ENCODE results near the gene SANBR. TPM values are rescaled to one million over a fixed set of nuclear protein-coding genes. Genes with fewer than 3 reads are reported as not detected.

SANBR gene
- total and polyA plus RNA-seq, 2 of the 13 experiments (the other 11 are each of a cell fraction or from before 2014, with no cell fraction given): 9.8 to 20.9 TPM

- TF ChIP-seq RNF219 (CRISPR knock-in tag; IDR thresholded peaks at IDR 0.05): no peak
- no peak; the same call in 1 of the 2 replicates for TF ChIP-seq ZBTB1 (CRISPR knock-in tag; IDR thresholded peaks at IDR 0.05; ENCODE audit: borderline replicate concordance)
- no peak for TF ChIP-seq ZNF580 (CRISPR knock-in tag; IDR thresholded peaks at IDR 0.05; ENCODE audit: borderline replicate concordance, low read depth)
- peak; percentile 79; the same call in 1 of the 2 replicates for TF ChIP-seq SNAPC2 (CRISPR knock-in tag; IDR thresholded peaks at IDR 0.05)
- no peak for TF ChIP-seq ZFP41 (CRISPR knock-in tag; IDR thresholded peaks at IDR 0.05; ENCODE audit: borderline replicate concordance)
- peak; percentile 33; the same call in 1 of the 2 replicates for TF ChIP-seq ZNF362 (CRISPR knock-in tag; IDR thresholded peaks at IDR 0.05; ENCODE audit: borderline replicate concordance)
- TF ChIP-seq ZNF468 (CRISPR knock-in tag; IDR thresholded peaks at IDR 0.05): no peak
- TF ChIP-seq ZBTB46 (CRISPR knock-in tag; IDR thresholded peaks at IDR 0.05; ENCODE audit: borderline replicate concordance): no peak; the same call in 1 of the 2 replicates
- TF ChIP-seq CHD4 (IDR thresholded peaks at IDR 0.05; ENCODE audit: borderline replicate concordance, low read length): peak; percentile 56; the same call in 1 of the 2 replicates
- no peak for TF ChIP-seq ZNF879 (CRISPR knock-in tag; IDR thresholded peaks at IDR 0.05)
- TF ChIP-seq TGIF2 (CRISPR knock-in tag; IDR thresholded peaks at IDR 0.05): 0 out of 2 replicates have a peak, but pooled peaks have one; percentile 46
- TF ChIP-seq, protein P1, sequence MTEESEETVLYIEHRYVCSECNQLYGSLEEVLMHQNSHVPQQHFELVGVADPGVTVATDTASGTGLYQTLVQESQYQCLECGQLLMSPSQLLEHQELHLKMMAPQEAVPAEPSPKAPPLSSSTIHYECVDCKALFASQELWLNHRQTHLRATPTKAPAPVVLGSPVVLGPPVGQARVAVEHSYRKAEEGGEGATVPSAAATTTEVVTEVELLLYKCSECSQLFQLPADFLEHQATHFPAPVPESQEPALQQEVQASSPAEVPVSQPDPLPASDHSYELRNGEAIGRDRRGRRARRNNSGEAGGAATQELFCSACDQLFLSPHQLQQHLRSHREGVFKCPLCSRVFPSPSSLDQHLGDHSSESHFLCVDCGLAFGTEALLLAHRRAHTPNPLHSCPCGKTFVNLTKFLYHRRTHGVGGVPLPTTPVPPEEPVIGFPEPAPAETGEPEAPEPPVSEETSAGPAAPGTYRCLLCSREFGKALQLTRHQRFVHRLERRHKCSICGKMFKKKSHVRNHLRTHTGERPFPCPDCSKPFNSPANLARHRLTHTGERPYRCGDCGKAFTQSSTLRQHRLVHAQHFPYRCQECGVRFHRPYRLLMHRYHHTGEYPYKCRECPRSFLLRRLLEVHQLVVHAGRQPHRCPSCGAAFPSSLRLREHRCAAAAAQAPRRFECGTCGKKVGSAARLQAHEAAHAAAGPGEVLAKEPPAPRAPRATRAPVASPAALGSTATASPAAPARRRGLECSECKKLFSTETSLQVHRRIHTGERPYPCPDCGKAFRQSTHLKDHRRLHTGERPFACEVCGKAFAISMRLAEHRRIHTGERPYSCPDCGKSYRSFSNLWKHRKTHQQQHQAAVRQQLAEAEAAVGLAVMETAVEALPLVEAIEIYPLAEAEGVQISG (CRISPR knock-in tag; IDR thresholded peaks at IDR 0.05): peak; percentile 79
- TF ChIP-seq, protein P2, sequence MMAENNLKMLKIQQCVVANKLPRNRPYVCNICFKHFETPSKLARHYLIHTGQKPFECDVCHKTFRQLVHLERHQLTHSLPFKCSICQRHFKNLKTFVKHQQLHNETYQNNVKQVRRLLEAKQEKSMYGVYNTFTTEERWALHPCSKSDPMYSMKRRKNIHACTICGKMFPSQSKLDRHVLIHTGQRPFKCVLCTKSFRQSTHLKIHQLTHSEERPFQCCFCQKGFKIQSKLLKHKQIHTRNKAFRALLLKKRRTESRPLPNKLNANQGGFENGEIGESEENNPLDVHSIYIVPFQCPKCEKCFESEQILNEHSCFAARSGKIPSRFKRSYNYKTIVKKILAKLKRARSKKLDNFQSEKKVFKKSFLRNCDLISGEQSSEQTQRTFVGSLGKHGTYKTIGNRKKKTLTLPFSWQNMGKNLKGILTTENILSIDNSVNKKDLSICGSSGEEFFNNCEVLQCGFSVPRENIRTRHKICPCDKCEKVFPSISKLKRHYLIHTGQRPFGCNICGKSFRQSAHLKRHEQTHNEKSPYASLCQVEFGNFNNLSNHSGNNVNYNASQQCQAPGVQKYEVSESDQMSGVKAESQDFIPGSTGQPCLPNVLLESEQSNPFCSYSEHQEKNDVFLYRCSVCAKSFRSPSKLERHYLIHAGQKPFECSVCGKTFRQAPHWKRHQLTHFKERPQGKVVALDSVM (CRISPR knock-in tag; IDR thresholded peaks at IDR 0.05): 0 out of 2 replicates have a peak, but pooled peaks have one; percentile 13
- peak; percentile 24; the same call in 1 of the 2 replicates for TF ChIP-seq ATF7-NPFF (CRISPR knock-in tag; IDR thresholded peaks at IDR 0.05; ENCODE audit: low read depth)
- 0 out of 2 replicates have a peak, but pooled peaks have one; percentile 17 for TF ChIP-seq BRF2 (CRISPR knock-in tag; IDR thresholded peaks at IDR 0.05)
- TF ChIP-seq RFX5 (IDR thresholded peaks at IDR 0.05; ENCODE audit: low read depth, low read length): no peak
Measured at GRCh38 chr2:61017003-61017555, 48.6 kb upstream of the SANBR start (continued).
